PC-9 (cell line): Measurements from ENCODE around the gene OR6V1. TPM values are rescaled to one million over a fixed set of nuclear protein-coding genes. Genes with fewer than 3 reads are reported as not detected.

Source experiments
- BruUV-seq: library from RNA; stranded (reverse); fragments of 400-500 nt; replicated peaks from 2 replicates; lab custom pipeline; 2021; lab: Mats Ljungman, UMichigan
- CTCF ChIA-PET: fragments of 300-600 bp; sonication (Branson Sonifier 250); formaldehyde crosslinking; loops from one replicate; lab custom pipeline; 2022; ENCODE audit warnings: antibody characterized with exemption; lab: Charles Lee
- POLR2A ChIA-PET: fragments of 300-600 bp; sonication (Branson Sonifier 250); formaldehyde crosslinking; loops from one replicate; lab custom pipeline; 2022; ENCODE audit warnings: antibody characterized with exemption; ENCODE audit not compliant: unreplicated experiment; lab: Charles Lee
- DNase-seq, 2 experiments: peaks; one replicate each; pipeline versions ENCODE4 v3.0.0 to v3.0.0-alpha.2; 2015 to 2022; ENCODE audit warnings: mixed read lengths in 1 of 2
- H2AFZ ChIP-seq: fragments of 200-600 bp; sonication (generic); 2 replicates; pipeline ENCODE4 v1.8.1; 2017; ENCODE audit warnings: antibody characterized with exemption
- H3F3A ChIP-seq: fragments of 200-600 bp; sonication (generic); 2 replicates; pipeline ENCODE4 v1.8.1; 2017; ENCODE audit warnings: antibody characterized with exemption, mild to moderate bottlenecking, low read depth; ENCODE audit not compliant: insufficient read depth
- H3K27ac ChIP-seq: fragments of 200-600 bp; sonication (generic); 2 replicates; pipeline ENCODE4 v1.6.1; 2016; ENCODE audit warnings: mixed run types
- H3K27me3 ChIP-seq: fragments of 200-600 bp; sonication (generic); 2 replicates; pipeline ENCODE4 v1.6.1; 2016; ENCODE audit warnings: low read depth, mixed run types; ENCODE audit not compliant: insufficient read depth
- H3K36me3 ChIP-seq: fragments of 200-600 bp; sonication (generic); 2 replicates; pipeline ENCODE4 v1.6.1; 2016; ENCODE audit warnings: low read depth, mixed run types
- H3K4me1 ChIP-seq: fragments of 200-600 bp; sonication (generic); replicated peaks from 2 replicates; pipeline ENCODE4 v1.6.1; 2016; ENCODE audit warnings: mixed run types; ENCODE audit not compliant: insufficient read depth
- H3K4me2 ChIP-seq: fragments of 200-600 bp; sonication (generic); 2 replicates; pipeline ENCODE4 v1.6.1; 2017; ENCODE audit warnings: mixed run types
- H3K4me3 ChIP-seq: fragments of 200-600 bp; sonication (generic); 2 replicates; pipeline ENCODE4 v1.6.1; 2016; ENCODE audit warnings: mixed run types
- H3K79me2 ChIP-seq: fragments of 200-600 bp; sonication (generic); 2 replicates; pipeline ENCODE4 v1.6.1; 2017; ENCODE audit warnings: low read depth, mixed run types
- H3K9me2 ChIP-seq: fragments of 200-600 bp; sonication (generic); 2 replicates; pipeline ENCODE4 v1.8.1; 2017; ENCODE audit warnings: mild to moderate bottlenecking; ENCODE audit not compliant: insufficient read depth
- H3K9me3 ChIP-seq: fragments of 200-600 bp; sonication (generic); 2 replicates; pipeline ENCODE4 v1.8.1; 2016; ENCODE audit warnings: low read depth; ENCODE audit not compliant: insufficient read depth
- H4K20me1 ChIP-seq: fragments of 200-600 bp; sonication (generic); 2 replicates; pipeline ENCODE4 v1.8.1; 2017; ENCODE audit not compliant: insufficient read depth
- CTCF ChIP-seq: fragments of 200-600 bp; sonication (generic); conservative IDR thresholded peaks from 2 replicates; pipeline ENCODE4 v1.6.1; 2017; ENCODE audit warnings: mixed run types, antibody characterized with exemption, mild to moderate bottlenecking, moderate library complexity
- EZH2 ChIP-seq: fragments of 200-600 bp; sonication (generic); IDR thresholded peaks from 2 replicates; pipeline ENCODE4 v1.8.0; 2017; ENCODE audit warnings: antibody characterized with exemption, low read depth
- intact Hi-C: fragments of 100-400 bp; cut with micrococcal nuclease; formaldehyde crosslinking; loops from one replicate; pipeline ENCODE4 v1.10.0; 2022; ENCODE audit not compliant: unreplicated experiment
- total RNA-seq: library from RNA; stranded (reverse); gene quantifications from 2 replicates; pipeline ENCODE4 v1.2.3, GENCODE V29; 2021

OR6V1 gene
- total RNA-seq, 1 experiment from 2014 or later, result not detected

GRCh38 chr7:143050931-143051330 is 1.2 kb upstream of the OR6V1 start:
- intact Hi-C loops, result no loop called here
- CTCF ChIA-PET, result no interaction called here
- BruUV-seq, result no TSS peak

GRCh38 chr7:143054621-143055020 is 2.5 kb downstream of the OR6V1 start:
- no peak for TF ChIP-seq CTCF
- no peak for TF ChIP-seq EZH2
- Histone ChIP-seq H3K79me2 (no peaks in the 10 kb centered on the region), H2AFZ (no peak overlapping the region), H3K4me3 (no peak overlapping the region), H3K27me3 (no peaks in the 10 kb centered on the region), H4K20me1 (no peaks in the 10 kb centered on the region), H3K9me2 (no peaks in the 10 kb centered on the region), H3K9me3 (no peaks in the 10 kb centered on the region), H3F3A (no peaks in the 10 kb centered on the region), H3K4me2 (no peak overlapping the region), H3K27ac (no peak overlapping the region), H3K4me1 (no peaks in the 10 kb centered on the region), H3K36me3 (no peaks in the 10 kb centered on the region)
- CTCF ChIA-PET, result no interaction called here
- no peak for DNase-seq
- BruUV-seq, result no TSS peak
- POLR2A ChIA-PET, result no interaction called here
- intact Hi-C loops, result no loop called here

More at GRCh38 chr7:143050931-143051330, 1.2 kb upstream of the OR6V1 start:
- TF ChIP-seq CTCF, result no peak
- no peak for TF ChIP-seq EZH2
- no peaks in the 10 kb centered on the region for H4K20me1 ChIP-seq
- 0 out of 2 replicates have a peak overlapping the region, but pooled peaks have one; percentile 23 for H2AFZ ChIP-seq
- no peak overlapping the region for H3K27ac ChIP-seq
- no peaks in the 10 kb centered on the region for H3K4me1 ChIP-seq
- H3K27me3 ChIP-seq, result no peaks in the 10 kb centered on the region
- no peaks in the 10 kb centered on the region for H3K36me3 ChIP-seq
- POLR2A ChIA-PET, result no interaction called here
- no peaks in the 10 kb centered on the region for H3K9me3 ChIP-seq
- H3F3A ChIP-seq, result no peaks in the 10 kb centered on the region
- H3K4me3 ChIP-seq, result no peak overlapping the region
- H3K9me2 ChIP-seq, result no peaks in the 10 kb centered on the region
- H3K4me2 ChIP-seq, result no peak overlapping the region
- DNase-seq, result no peak
- H3K79me2 ChIP-seq, result no peaks in the 10 kb centered on the region

GRCh38 chr7:143055754-143056153 is 3.6 kb downstream of the OR6V1 start:
- no TSS peak for BruUV-seq
- ChIA-PET CTCF (no interaction called here), POLR2A (no interaction called here)
- H3K4me3 ChIP-seq, result no peak overlapping the region
- H3K4me1 ChIP-seq, result no peaks in the 10 kb centered on the region
- H3K4me2 ChIP-seq, result no peak overlapping the region
- no peak overlapping the region for H3K27ac ChIP-seq
- intact Hi-C loops, result no loop called here
- no peak for DNase-seq
- H3K79me2 ChIP-seq, result no peaks in the 10 kb centered on the region
- H3F3A ChIP-seq, result no peaks in the 10 kb centered on the region
- H3K9me3 ChIP-seq, result no peaks in the 10 kb centered on the region
- no peaks in the 10 kb centered on the region for H3K9me2 ChIP-seq
- no peak overlapping the region for H2AFZ ChIP-seq
- H3K36me3 ChIP-seq, result no peaks in the 10 kb centered on the region
- H3K27me3 ChIP-seq, result no peaks in the 10 kb centered on the region
- TF ChIP-seq CTCF, result no peak
- TF ChIP-seq EZH2, result no peak
- no peaks in the 10 kb centered on the region for H4K20me1 ChIP-seq
